ENCODE measurements around the gene POLR2M. TPM values are rescaled to one million over a fixed set of nuclear protein-coding genes. Genes with fewer than 3 reads are reported as not detected.
A peak's percentile ranks its signal among the peaks of the same experiment; 100 is the strongest.

Gene POLR2M
- total and polyA plus RNA-seq, 4 donors = 20.6 to 306 (median 84.8) TPM

GRCh38 chr15:57738734-57739237, 32.3 kb downstream of the POLR2M start:
- no peak overlapping the region for H3K4me3 ChIP-seq
- H3K9ac ChIP-seq (ENCODE audit: insufficient read depth in 1 of 2, low read length in 2 of 2) = no peak overlapping the region
- 89 to 94% methylated on average over 1 of the region's 1 CpG for WGBS, 2 donors
- H3K27me3 ChIP-seq (ENCODE audit: control insufficient read depth in 3 of 3, insufficient read depth in 3 of 3, low read length in 2 of 3) = no peaks in the 10 kb centered on the region
- no peak for TF ChIP-seq CTCF (IDR thresholded peaks at IDR 0.05; ENCODE audit: control extremely low read depth, extremely low read depth)
- no peak overlapping the region for H3K27ac ChIP-seq (ENCODE audit: low read depth in 1 of 2, low read length in 1 of 2)
- DNase-seq (no peak), ATAC-seq (ENCODE audit: insufficient read depth, low FRiP score) (no peak)
- peaks cover 0 to 26% (median 0%) of the 10 kb centered on the region in 5 donors for H3K4me1 ChIP-seq (ENCODE audit: control insufficient read depth in 5 of 5, insufficient read depth in 5 of 5, low read length in 5 of 5)
- H3K36me3 ChIP-seq (ENCODE audit: control insufficient read depth in 4 of 4, insufficient read depth in 4 of 4, low read length in 4 of 4) = no peaks in the 10 kb centered on the region
- no peaks in the 10 kb centered on the region for H3K9me3 ChIP-seq (ENCODE audit: control insufficient read depth in 4 of 4, insufficient read depth in 3 of 4, low read length in 3 of 4)

- no peaks in the 10 kb centered on the region for H3K36me3 ChIP-seq (ENCODE audit: control insufficient read depth in 4 of 4, insufficient read depth in 4 of 4, low read length in 4 of 4)
- 83 to 84% methylated on average over 4 of the region's 4 CpGs for WGBS, 2 donors
- peaks cover 0 to 18% (median 0%) of the 10 kb centered on the region in 5 donors for H3K4me1 ChIP-seq (ENCODE audit: control insufficient read depth in 5 of 5, insufficient read depth in 5 of 5, low read length in 5 of 5)
- no peak for ATAC-seq (ENCODE audit: insufficient read depth, low FRiP score)
- H3K27ac ChIP-seq (ENCODE audit: low read depth in 1 of 2, low read length in 1 of 2) = no peak overlapping the region
- no peak for TF ChIP-seq CTCF (IDR thresholded peaks at IDR 0.05; ENCODE audit: control extremely low read depth, extremely low read depth)
- no peak for DNase-seq
- no peak overlapping the region for H3K9ac ChIP-seq (ENCODE audit: insufficient read depth in 1 of 2, low read length in 2 of 2)
- no peaks in the 10 kb centered on the region for H3K9me3 ChIP-seq (ENCODE audit: control insufficient read depth in 4 of 4, insufficient read depth in 3 of 4, low read length in 3 of 4)
- no peak overlapping the region for H3K4me3 ChIP-seq
- no peaks in the 10 kb centered on the region for H3K27me3 ChIP-seq (ENCODE audit: control insufficient read depth in 3 of 3, insufficient read depth in 3 of 3, low read length in 2 of 3)
Measured at GRCh38 chr15:57740048-57740447, 33.5 kb downstream of the POLR2M start.

GRCh38 chr15:57741089-57741488, 34.6 kb downstream of the POLR2M start:
- H3K27ac ChIP-seq (ENCODE audit: low read depth in 1 of 2, low read length in 1 of 2) = no peak overlapping the region
- H3K4me3 ChIP-seq = no peak overlapping the region
- WGBS, 2 donors = 83% methylated on average over 3 of the region's 3 CpGs
- H3K9ac ChIP-seq (ENCODE audit: insufficient read depth in 1 of 2, low read length in 2 of 2) = no peak overlapping the region
- H3K9me3 ChIP-seq (ENCODE audit: control insufficient read depth in 4 of 4, insufficient read depth in 3 of 4, low read length in 3 of 4) = peaks cover 0 to 2% (median 0%) of the 10 kb centered on the region in 4 donors
- H3K4me1 ChIP-seq (ENCODE audit: control insufficient read depth in 5 of 5, insufficient read depth in 5 of 5, low read length in 5 of 5) = peaks cover 0 to 15% (median 0%) of the 10 kb centered on the region in 5 donors
- DNase-seq = peak in 1 of 3 donors; percentile 22
- no peaks in the 10 kb centered on the region for H3K36me3 ChIP-seq (ENCODE audit: control insufficient read depth in 4 of 4, insufficient read depth in 4 of 4, low read length in 4 of 4)
- ATAC-seq (ENCODE audit: insufficient read depth, low FRiP score) = no peak
- no peak for TF ChIP-seq CTCF (IDR thresholded peaks at IDR 0.05; ENCODE audit: control extremely low read depth, extremely low read depth)
- H3K27me3 ChIP-seq (ENCODE audit: control insufficient read depth in 3 of 3, insufficient read depth in 3 of 3, low read length in 2 of 3) = no peaks in the 10 kb centered on the region

GRCh38 chr15:57743424-57743823, 36.9 kb downstream of the POLR2M start:
- WGBS, 2 donors = 88 to 96% methylated on average over 4 of the region's 4 CpGs
- ATAC-seq (ENCODE audit: insufficient read depth, low FRiP score) = no peak

More at GRCh38 chr15:57743424-57743823, 36.9 kb downstream of the POLR2M start:
- Histone ChIP-seq H3K36me3 (ENCODE audit: control insufficient read depth in 4 of 4, insufficient read depth in 4 of 4, low read length in 4 of 4) (no peaks in the 10 kb centered on the region), H3K9me3 (ENCODE audit: control insufficient read depth in 4 of 4, insufficient read depth in 3 of 4, low read length in 3 of 4) (peaks cover 0 to 2% (median 0%) of the 10 kb centered on the region in 4 donors), H3K9ac (ENCODE audit: insufficient read depth in 1 of 2, low read length in 2 of 2) (no peak overlapping the region), H3K27me3 (ENCODE audit: control insufficient read depth in 3 of 3, insufficient read depth in 3 of 3, low read length in 2 of 3) (no peaks in the 10 kb centered on the region), H3K4me1 (ENCODE audit: control insufficient read depth in 5 of 5, insufficient read depth in 5 of 5, low read length in 5 of 5) (peaks cover 0 to 15% (median 0%) of the 10 kb centered on the region in 5 donors), H3K4me3 (no peak overlapping the region), H3K27ac (ENCODE audit: low read depth in 1 of 2, low read length in 1 of 2) (no peak overlapping the region)
- no peak for DNase-seq
- TF ChIP-seq CTCF (IDR thresholded peaks at IDR 0.05; ENCODE audit: control extremely low read depth, extremely low read depth) = no peak

Data from lung (tissue), 12 donors.